ENCODE results near the gene MACROH2A1.

DNA sequence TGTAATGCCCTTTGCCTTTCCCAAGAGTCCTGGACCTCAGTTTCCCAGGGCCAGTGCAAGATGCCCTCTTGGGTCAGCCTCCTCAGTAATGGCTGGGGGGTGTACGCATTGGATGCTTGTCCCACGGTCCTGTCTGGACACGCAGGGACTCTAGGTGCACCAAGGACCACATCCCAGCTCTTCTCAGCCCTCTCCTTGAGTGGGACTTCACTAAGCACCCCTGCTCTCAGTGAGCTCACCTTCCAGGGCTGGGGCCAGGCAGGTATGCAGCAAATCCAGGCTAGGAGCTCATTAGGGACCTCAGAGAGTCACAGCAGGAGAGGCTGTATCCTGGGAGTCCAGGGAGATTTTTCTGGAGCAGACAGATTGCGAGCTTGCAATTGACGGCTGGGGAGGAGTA lies 59.8 kb downstream of the MACROH2A1 start:
- TF ChIP-seq YY1 (IDR thresholded peaks at IDR 0.05; ENCODE audit: insufficient read depth, insufficient read length) = no peak
- no peak for TF ChIP-seq SUZ12 (IDR thresholded peaks at IDR 0.05; ENCODE audit: extremely low read depth, insufficient read depth, insufficient read length)
- no peak for TF ChIP-seq ZNF274 (IDR thresholded peaks at IDR 0.05; ENCODE audit: low read depth, low read length)
